ENCODE results near the gene CBLN3. TPM values are rescaled to one million over a fixed set of nuclear protein-coding genes. Genes with fewer than 3 reads are reported as not detected.
A peak's percentile ranks its signal among the peaks of the same experiment; 100 is the strongest.

The CBLN3 gene
- total and polyA plus RNA-seq, 7 experiments from 2014 or later: 0.24 to 13.9 (median 2.9) TPM; not detected in 1

DNA sequence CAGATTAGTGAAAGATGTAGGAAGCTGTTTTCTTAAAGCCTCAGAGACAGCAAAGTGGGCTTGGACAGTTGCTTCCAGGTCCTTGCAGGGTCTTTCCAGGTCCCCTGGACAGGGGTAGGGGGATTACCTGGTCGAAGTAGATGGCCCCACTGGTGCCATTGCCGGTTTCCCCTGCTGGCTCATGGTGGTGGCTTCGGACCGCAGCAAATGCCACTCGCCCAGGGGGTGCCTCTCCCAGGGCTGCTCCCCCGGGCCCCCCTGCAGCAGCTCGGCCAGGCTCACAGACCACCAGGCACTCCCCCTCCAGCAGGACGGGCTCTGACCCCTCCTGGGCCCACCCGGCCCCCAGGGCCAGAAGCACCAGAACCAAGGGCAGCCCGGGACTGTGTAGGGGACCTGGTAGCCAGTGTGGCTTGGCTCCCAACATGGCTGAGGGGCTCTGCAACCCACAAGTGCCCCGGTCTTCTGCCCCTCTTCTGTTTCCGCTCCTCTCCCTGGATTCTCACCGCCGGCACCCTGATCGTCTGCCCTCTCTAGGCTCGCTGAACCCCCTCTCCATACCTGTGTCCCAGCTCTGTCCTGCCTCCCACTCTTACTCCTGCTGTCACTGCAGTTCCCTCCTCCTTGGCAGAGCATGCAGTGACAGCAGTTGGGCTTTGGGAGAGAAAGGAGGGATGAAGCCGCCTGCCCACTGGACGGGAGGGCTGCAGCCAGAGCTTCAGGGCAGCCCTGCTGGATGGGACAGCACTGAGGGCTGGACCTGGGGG is 657 bp downstream of the CBLN3 start:
- no peak for ATAC-seq
- peak overlapping the region; percentile 99 for H3K27ac ChIP-seq (ENCODE audit: low read depth, low read length)
- H3K36me3 ChIP-seq (ENCODE audit: control insufficient read depth in 2 of 3, insufficient read depth in 3 of 3, low read length in 3 of 3): peaks cover 0 to 21% (median 5%) of the 10 kb centered on the region in 3 experiments
- peaks cover 22 to 47% of the 10 kb centered on the region in 2 donors for H3K4me1 ChIP-seq (ENCODE audit: control insufficient read depth in 2 of 2, insufficient read depth in 2 of 2, low read length in 2 of 2)
- Mint-ChIP-seq H3K27ac (peak overlapping the region; percentile 91 to 99 (median 98)), H3K4me1 (peaks cover 24 to 59% (median 58%) of the 10 kb centered on the region in 7 donors), H3K27me3 (no peaks in the 10 kb centered on the region), H3K4me3 (peak overlapping the region; percentile 37 to 96 (median 85)), H3K9me3 (peaks cover 0 to 3% (median 0%) of the 10 kb centered on the region in 11 donors), H3K36me3 (peaks cover 4 to 21% (median 7%) of the 10 kb centered on the region in 5 donors)
- H3K4me3 ChIP-seq (ENCODE audit: low read length): peak overlapping the region; percentile 96
- ChIA-PET POLR2A (interaction anchor here (1.5 to 15.7 kb wide), 5 partner anchors 9 to 187 kb away, joined by 4 to 293 read pairs (median 54); partner anchors contain the start of genes ADCY4, CIDEB, LTB4R and LTB4R2), CTCF (interaction anchor here (1.3 to 1.5 kb wide), 2 partner anchors 96 to 98 kb away, joined by 3 to 4 read pairs; no protein-coding TSS in a partner anchor)
- H3K27me3 ChIP-seq (ENCODE audit: control insufficient read depth in 2 of 2, insufficient read depth in 2 of 2, low read length in 2 of 2): no peaks in the 10 kb centered on the region
- DNase-seq: no peak
- intact Hi-C loops (cut with micrococcal nuclease): loop anchor here in 1 of 2 donors (1.0 kb wide), 2 partner anchors 17 to 158 kb away; partner anchors contain the start of gene RABGGTA
- no peaks in the 10 kb centered on the region for H3K9me3 ChIP-seq (ENCODE audit: control insufficient read depth in 2 of 3, low read length in 3 of 3)

- Histone ChIP-seq H3K36me3 (ENCODE audit: control insufficient read depth in 2 of 3, insufficient read depth in 3 of 3, low read length in 3 of 3) (peaks cover 0 to 12% (median 0%) of the 10 kb centered on the region in 3 experiments), H3K27ac (ENCODE audit: low read depth, low read length) (peak overlapping the region; percentile 47), H3K9me3 (ENCODE audit: control insufficient read depth in 2 of 3, low read length in 3 of 3) (no peaks in the 10 kb centered on the region), H3K27me3 (ENCODE audit: control insufficient read depth in 2 of 2, insufficient read depth in 2 of 2, low read length in 2 of 2) (no peaks in the 10 kb centered on the region), H3K4me3 (ENCODE audit: low read length) (no peak overlapping the region), H3K4me1 (ENCODE audit: control insufficient read depth in 2 of 2, insufficient read depth in 2 of 2, low read length in 2 of 2) (peaks cover 22 to 47% of the 10 kb centered on the region in 2 donors)
- POLR2A ChIA-PET: interaction anchor here (1.3 to 15.7 kb wide), 4 partner anchors 10 to 186 kb away, joined by 3 to 293 read pairs (median 26); partner anchors contain the start of genes ADCY4, RIPK3 and TINF2
- H3K36me3 Mint-ChIP-seq: peaks cover 0 to 13% (median 2%) of the 10 kb centered on the region in 5 donors
- intact Hi-C loops (cut with micrococcal nuclease): loop anchor here in 1 of 2 donors (1.0 kb wide), 1 partner anchor 29 kb away; the partner anchor contains the start of gene NYNRIN
- no peak for ATAC-seq
- no peaks in the 10 kb centered on the region for H3K27me3 Mint-ChIP-seq
- H3K27ac Mint-ChIP-seq: peak overlapping the region; percentile 65 to 92 (median 79)
- peak overlapping the region; percentile 7 to 63 (median 54) for H3K4me3 Mint-ChIP-seq
- no peak for DNase-seq
- CTCF ChIA-PET: interaction anchor here (0.8 to 1.5 kb wide), 5 partner anchors 14 to 117 kb away, joined by 3 to 5 read pairs (median 3); no protein-coding TSS in a partner anchor
- H3K9me3 Mint-ChIP-seq: peaks cover 0 to 3% (median 0%) of the 10 kb centered on the region in 11 donors
- peaks cover 24 to 58% (median 50%) of the 10 kb centered on the region in 7 donors for H3K4me1 Mint-ChIP-seq
Measured at GRCh38 chr14:24427537-24428508, 1.6 kb downstream of the CBLN3 start.

DNA sequence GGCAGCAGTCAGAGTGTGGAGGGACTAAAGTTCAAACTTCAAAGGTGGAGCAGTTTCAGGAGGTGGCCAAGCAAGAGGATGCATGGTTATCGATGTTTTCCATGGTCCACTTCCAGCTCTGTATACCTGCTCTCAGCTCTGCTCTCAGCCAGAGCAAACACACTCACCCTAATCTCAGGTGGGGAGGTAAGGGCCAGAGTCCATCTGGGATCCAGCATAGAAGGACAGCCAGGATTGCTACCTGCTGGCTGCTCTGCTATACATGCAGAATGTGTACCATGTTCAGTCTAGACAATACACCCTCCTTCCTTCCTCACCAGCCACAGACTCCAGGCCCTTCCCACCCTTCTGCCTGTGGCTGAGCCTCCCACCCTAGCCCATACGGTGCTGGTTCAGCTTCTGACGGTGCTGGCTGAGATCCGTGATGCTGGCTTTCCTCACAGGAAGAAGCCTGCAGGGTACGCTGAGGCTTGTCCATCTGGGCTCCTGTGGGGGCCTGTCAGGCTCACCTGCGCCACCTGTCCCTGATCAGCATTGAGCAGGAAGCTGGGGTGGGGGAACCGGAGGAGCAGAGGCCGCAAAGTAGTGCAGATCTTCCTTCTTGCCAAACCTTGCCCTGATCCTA is 2.4 kb downstream of the CBLN3 start:
- H3K4me3 Mint-ChIP-seq: peak overlapping the region in 8 of 10 donors; percentile 1 to 63 (median 36)

DNA sequence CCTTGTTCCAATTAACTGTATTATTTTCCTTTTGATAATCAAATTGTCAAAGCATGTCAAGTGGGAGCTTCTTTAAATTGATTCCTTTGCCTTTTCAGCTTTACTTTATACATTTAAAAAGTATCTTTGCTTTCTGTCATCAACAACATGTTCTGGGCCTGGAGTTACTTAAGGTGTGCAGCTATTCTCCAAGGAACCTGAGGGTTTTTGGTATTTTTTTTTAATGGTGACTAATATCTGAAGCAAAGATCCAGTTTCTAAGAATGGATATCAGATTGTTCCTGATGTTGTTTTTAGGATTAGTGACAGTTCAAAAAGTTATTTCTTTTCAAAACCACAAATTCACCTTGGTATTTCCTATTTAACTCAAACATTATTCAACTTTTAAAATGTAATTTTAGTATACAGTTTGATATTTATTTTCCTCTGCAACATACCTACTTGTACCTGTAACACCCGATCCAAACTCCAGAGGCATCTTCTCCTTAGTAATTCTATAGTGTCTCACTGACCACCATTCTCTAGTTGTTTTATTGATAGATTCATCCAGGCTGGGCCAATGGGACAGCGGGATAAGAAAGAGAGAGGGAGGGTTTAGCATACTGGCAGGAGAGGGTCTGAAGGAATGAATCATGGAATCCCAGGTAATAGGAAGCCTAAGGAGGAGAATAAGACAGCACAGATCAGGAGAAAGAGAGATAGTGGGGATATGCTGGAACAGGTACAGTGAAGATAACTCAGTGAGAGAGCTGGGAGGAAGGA is 3.1 kb downstream of the CBLN3 start:
- H3K36me3 ChIP-seq (ENCODE audit: control insufficient read depth in 2 of 3, insufficient read depth in 3 of 3, low read length in 3 of 3): no peaks in the 10 kb centered on the region
- no peaks in the 10 kb centered on the region for H3K27me3 ChIP-seq (ENCODE audit: control insufficient read depth in 2 of 2, insufficient read depth in 2 of 2, low read length in 2 of 2)
- H3K4me1 ChIP-seq (ENCODE audit: control insufficient read depth in 2 of 2, insufficient read depth in 2 of 2, low read length in 2 of 2): peaks cover 22 to 39% of the 10 kb centered on the region in 2 donors
- no peaks in the 10 kb centered on the region for H3K9me3 ChIP-seq (ENCODE audit: control insufficient read depth in 2 of 3, low read length in 3 of 3)
- ATAC-seq: no peak
- peaks cover 18 to 50% (median 40%) of the 10 kb centered on the region in 7 donors for H3K4me1 Mint-ChIP-seq
- H3K27ac Mint-ChIP-seq: peak overlapping the region; percentile 42 to 92 (median 79)
- H3K4me3 Mint-ChIP-seq: peak overlapping the region in 8 of 10 donors; percentile 1 to 61 (median 38)
- H3K9me3 Mint-ChIP-seq: peaks cover 0 to 3% (median 0%) of the 10 kb centered on the region in 11 donors
- ChIA-PET POLR2A (interaction anchor here (0.6 to 15.7 kb wide), 6 partner anchors 10 to 185 kb away, joined by 3 to 293 read pairs (median 4); partner anchors contain the start of genes ADCY4 and RIPK3), CTCF (interaction anchor here (0.7 to 1.4 kb wide), 3 partner anchors 60 to 116 kb away, joined by 3 to 5 read pairs (median 3); no protein-coding TSS in a partner anchor)
- no peak overlapping the region for H3K4me3 ChIP-seq (ENCODE audit: low read length)
- DNase-seq: no peak
- H3K27me3 Mint-ChIP-seq: no peaks in the 10 kb centered on the region
- peaks cover 0 to 7% (median 0%) of the 10 kb centered on the region in 5 donors for H3K36me3 Mint-ChIP-seq
- peak overlapping the region; percentile 60 for H3K27ac ChIP-seq (ENCODE audit: low read depth, low read length)
- intact Hi-C loops (cut with micrococcal nuclease): no loop called here

More for the DNA sequence above, 2.4 kb downstream of the CBLN3 start:
- H3K36me3 Mint-ChIP-seq: peaks cover 0 to 11% (median 0%) of the 10 kb centered on the region in 5 donors
- ChIA-PET CTCF (interaction anchor here (0.8 to 1.5 kb wide), 4 partner anchors 15 to 116 kb away, joined by 3 to 5 read pairs (median 4); no protein-coding TSS in a partner anchor), POLR2A (interaction anchor here (1.0 to 15.7 kb wide), 4 partner anchors 10 to 92 kb away, joined by 3 to 293 read pairs (median 4); partner anchors contain the start of genes ADCY4 and RIPK3)
- DNase-seq: peak in 4 of 9 donors; percentile 26 to 44 (median 40)
- H3K9me3 ChIP-seq (ENCODE audit: control insufficient read depth in 2 of 3, low read length in 3 of 3): no peaks in the 10 kb centered on the region
- H3K9me3 Mint-ChIP-seq: peaks cover 0 to 3% (median 0%) of the 10 kb centered on the region in 11 donors
- peaks cover 24 to 57% (median 47%) of the 10 kb centered on the region in 7 donors for H3K4me1 Mint-ChIP-seq
- peaks cover 26 to 46% of the 10 kb centered on the region in 2 donors for H3K4me1 ChIP-seq (ENCODE audit: control insufficient read depth in 2 of 2, insufficient read depth in 2 of 2, low read length in 2 of 2)
- no peak for ATAC-seq
- H3K27me3 ChIP-seq (ENCODE audit: control insufficient read depth in 2 of 2, insufficient read depth in 2 of 2, low read length in 2 of 2): no peaks in the 10 kb centered on the region
- intact Hi-C loops (cut with micrococcal nuclease): loop anchor here in 1 of 2 donors (1.0 kb wide), 1 partner anchor 28 kb away; the partner anchor contains the start of gene NYNRIN
- no peak overlapping the region for H3K4me3 ChIP-seq (ENCODE audit: low read length)
- H3K36me3 ChIP-seq (ENCODE audit: control insufficient read depth in 2 of 3, insufficient read depth in 3 of 3, low read length in 3 of 3): peaks cover 0 to 4% (median 0%) of the 10 kb centered on the region in 3 experiments
- peak overlapping the region; percentile 60 for H3K27ac ChIP-seq (ENCODE audit: low read depth, low read length)
- H3K27ac Mint-ChIP-seq: peak overlapping the region; percentile 1 to 92 (median 79)
- H3K27me3 Mint-ChIP-seq: no peaks in the 10 kb centered on the region

DNA sequence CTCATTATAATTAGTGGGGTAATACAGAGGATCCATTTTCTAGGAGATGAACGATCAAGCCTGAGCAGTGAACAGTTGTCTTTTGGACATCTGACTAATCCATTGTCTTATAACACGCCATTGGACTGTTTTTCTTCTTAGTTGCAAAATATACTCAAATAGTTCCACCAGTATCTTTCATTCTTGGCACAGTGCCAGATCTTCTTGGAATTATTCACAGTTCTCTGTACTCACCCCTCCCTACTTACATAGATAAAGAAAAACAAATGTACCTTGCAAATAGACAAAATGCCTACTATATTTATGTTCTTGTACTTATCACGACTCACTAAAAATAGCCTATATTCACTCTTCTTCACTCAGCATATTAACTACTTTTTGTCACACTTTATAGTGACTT is 3.8 kb downstream of the CBLN3 start:
- peak overlapping the region in 3 of 10 donors; percentile 14 to 42 (median 35) for H3K4me3 Mint-ChIP-seq
- intact Hi-C loops (cut with micrococcal nuclease): no loop called here
- CTCF ChIA-PET: interaction anchor here (0.6 to 1.3 kb wide), 4 partner anchors 11 to 829 kb away, joined by 3 read pairs; no protein-coding TSS in a partner anchor

More for the DNA sequence above, 3.8 kb downstream of the CBLN3 start:
- Histone ChIP-seq H3K27me3 (ENCODE audit: control insufficient read depth in 2 of 2, insufficient read depth in 2 of 2, low read length in 2 of 2) (no peaks in the 10 kb centered on the region), H3K4me1 (ENCODE audit: control insufficient read depth in 2 of 2, insufficient read depth in 2 of 2, low read length in 2 of 2) (peaks cover 16 to 34% of the 10 kb centered on the region in 2 donors), H3K9me3 (ENCODE audit: control insufficient read depth in 2 of 3, low read length in 3 of 3) (no peaks in the 10 kb centered on the region), H3K36me3 (ENCODE audit: control insufficient read depth in 2 of 3, insufficient read depth in 3 of 3, low read length in 3 of 3) (no peaks in the 10 kb centered on the region), H3K4me3 (ENCODE audit: low read length) (no peak overlapping the region), H3K27ac (ENCODE audit: low read depth, low read length) (no peak overlapping the region)
- Mint-ChIP-seq H3K27me3 (no peaks in the 10 kb centered on the region), H3K9me3 (peaks cover 0 to 3% (median 0%) of the 10 kb centered on the region in 11 donors), H3K36me3 (peaks cover 0 to 3% (median 0%) of the 10 kb centered on the region in 5 donors), H3K27ac (peak overlapping the region in 4 of 9 donors; percentile 2 to 27 (median 16)), H3K4me1 (peaks cover 12 to 44% (median 35%) of the 10 kb centered on the region in 7 donors)
- DNase-seq: no peak
- ATAC-seq: no peak
- POLR2A ChIA-PET: interaction anchor here (0.6 to 15.7 kb wide), 4 partner anchors 10 to 186 kb away, joined by 3 to 293 read pairs (median 8); partner anchors contain the start of genes ADCY4 and RIPK3

All from naive thymus-derived CD4-positive, alpha-beta T cell (primary cell).